Vagina (tissue), 2 donors: ENCODE measurements around the gene RUBCN. TPM values are rescaled to one million over a fixed set of nuclear protein-coding genes. Genes with fewer than 3 reads are reported as not detected.

Experiments used
- DNase-seq, 2 donors: peaks; one replicate each; pipeline ENCODE4 v3.0.0-alpha.2; 2017; ENCODE audit errors: extremely low spot score in 2 of 2
- H3K27ac ChIP-seq: fragments of 200-600 bp; sonication (generic); one replicate; pipeline ENCODE4 v1.5.1; 2019
- H3K27me3 ChIP-seq: fragments of 200-600 bp; sonication (generic); one replicate; pipeline ENCODE4 v1.5.1; 2019
- H3K36me3 ChIP-seq, 2 donors: fragments of 200-600 bp; sonication (generic); one replicate each; pipeline ENCODE4 v1.5.1; 2017 to 2019
- H3K4me1 ChIP-seq: fragments of 200-600 bp; sonication (generic); one replicate; pipeline ENCODE4 v1.5.1; 2019
- H3K4me3 ChIP-seq, 2 donors: fragments of 200-600 bp; sonication (generic); 1 replicate in 1 of 2; 2 replicates in 1 of 2; pipeline ENCODE4 v1.5.1; 2016 to 2019
- H3K9me3 ChIP-seq: fragments of 200-600 bp; sonication (generic); one replicate; pipeline ENCODE4 v1.5.1; 2019
- POLR2A ChIP-seq, 2 donors: fragments of 450-650 bp; IDR thresholded peaks; one replicate each; pipeline ENCODE4 v1.6.1; 2017; ENCODE audit warnings: antibody characterized with exemption in 2 of 2, mild to moderate bottlenecking in 2 of 2, moderate library complexity in 2 of 2
- POLR2AphosphoS5 ChIP-seq, 2 donors: sonication (generic); formaldehyde crosslinking; IDR thresholded peaks; one replicate each; pipeline ENCODE4 v1.9.0; 2017; ENCODE audit warnings: antibody characterized with exemption in 2 of 2, mild to moderate bottlenecking in 2 of 2, low read depth in 1 of 2; ENCODE audit not compliant: insufficient read depth in 1 of 2
- intact Hi-C: fragments of 100-400 bp; cut with DNase I; formaldehyde crosslinking; loops from one replicate; pipeline ENCODE4 v1.15.1; 2023
- total RNA-seq: library from RNA; depleted of rRNA; stranded (reverse); fragments of >200 nt; gene quantifications from one replicate; pipeline ENCODE4 v1.2.3, GENCODE V29; 2016
- TF ChIP-seq, protein P1 (sequence below), 3 experiments: fragments of 450-650 bp in 2 of 3; fragments of 200-600 bp in 1 of 3; sonication (generic) in 1 of 3; IDR thresholded peaks; one replicate each; pipeline ENCODE4 v1.5.1; 2017 to 2019; ENCODE audit warnings: antibody characterized with exemption in 3 of 3, mild to moderate bottlenecking in 2 of 3, moderate library complexity in 2 of 3

The RUBCN gene
- total RNA-seq, 1 donor from 2014 or later = 48.6 TPM

DNA sequence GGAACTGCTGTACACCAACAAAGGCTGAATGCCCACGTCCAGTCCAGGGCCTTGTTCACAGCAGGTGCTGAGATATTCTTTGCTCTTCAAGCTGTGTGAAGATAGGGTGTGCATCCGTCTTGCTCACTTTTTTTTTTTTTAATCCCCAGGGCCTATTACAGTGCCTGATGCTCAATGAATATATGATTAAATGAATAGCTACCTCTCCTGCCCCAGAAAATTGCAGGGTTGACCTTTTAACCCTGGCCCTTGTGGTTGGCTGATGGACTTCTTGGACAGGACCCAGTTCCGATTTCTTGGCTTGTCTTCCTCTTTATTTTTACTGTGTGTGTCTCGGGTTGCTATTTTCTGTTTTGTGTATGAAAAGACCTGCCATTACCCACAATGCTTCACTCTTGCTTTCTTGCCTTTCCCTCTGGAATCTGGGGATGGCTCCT is 10.1 kb upstream of the RUBCN start:
- intact Hi-C loops = no loop called here

DNA sequence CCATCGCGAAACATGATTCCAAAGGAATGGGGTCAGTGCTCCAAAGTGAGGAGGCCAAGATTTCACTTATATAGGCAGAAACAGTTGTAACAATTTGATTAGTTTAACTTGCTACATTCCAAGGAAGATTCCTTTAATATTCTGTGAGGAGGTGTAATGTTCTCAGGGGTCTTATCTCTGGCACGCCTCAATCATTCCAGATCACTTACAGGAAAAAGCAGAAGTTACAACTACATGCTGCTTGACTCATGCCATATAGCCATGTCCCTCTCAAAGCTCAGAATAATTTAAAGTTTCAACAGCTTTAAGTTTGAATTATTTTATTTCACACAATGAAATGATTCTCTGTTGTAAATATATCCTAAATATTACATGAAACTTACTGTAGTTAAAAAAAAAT is 9.5 kb upstream of the RUBCN start:
- Histone ChIP-seq H3K36me3 (no peaks in the 10 kb centered on the region), H3K27ac (no peak overlapping the region), H3K4me1 (peaks cover 3% of the 10 kb centered on the region), H3K9me3 (no peaks in the 10 kb centered on the region), H3K27me3 (no peaks in the 10 kb centered on the region), H3K4me3 (no peak overlapping the region)
- no peak for DNase-seq
- intact Hi-C loops = no loop called here
- TF ChIP-seq, protein P1, sequence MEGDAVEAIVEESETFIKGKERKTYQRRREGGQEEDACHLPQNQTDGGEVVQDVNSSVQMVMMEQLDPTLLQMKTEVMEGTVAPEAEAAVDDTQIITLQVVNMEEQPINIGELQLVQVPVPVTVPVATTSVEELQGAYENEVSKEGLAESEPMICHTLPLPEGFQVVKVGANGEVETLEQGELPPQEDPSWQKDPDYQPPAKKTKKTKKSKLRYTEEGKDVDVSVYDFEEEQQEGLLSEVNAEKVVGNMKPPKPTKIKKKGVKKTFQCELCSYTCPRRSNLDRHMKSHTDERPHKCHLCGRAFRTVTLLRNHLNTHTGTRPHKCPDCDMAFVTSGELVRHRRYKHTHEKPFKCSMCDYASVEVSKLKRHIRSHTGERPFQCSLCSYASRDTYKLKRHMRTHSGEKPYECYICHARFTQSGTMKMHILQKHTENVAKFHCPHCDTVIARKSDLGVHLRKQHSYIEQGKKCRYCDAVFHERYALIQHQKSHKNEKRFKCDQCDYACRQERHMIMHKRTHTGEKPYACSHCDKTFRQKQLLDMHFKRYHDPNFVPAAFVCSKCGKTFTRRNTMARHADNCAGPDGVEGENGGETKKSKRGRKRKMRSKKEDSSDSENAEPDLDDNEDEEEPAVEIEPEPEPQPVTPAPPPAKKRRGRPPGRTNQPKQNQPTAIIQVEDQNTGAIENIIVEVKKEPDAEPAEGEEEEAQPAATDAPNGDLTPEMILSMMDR (IDR thresholded peaks at IDR 0.05) = no peak
- no peak for TF ChIP-seq POLR2A (IDR thresholded peaks at IDR 0.05)
- no peak for TF ChIP-seq POLR2AphosphoS5 (IDR thresholded peaks at IDR 0.05; ENCODE audit: insufficient read depth in 1 of 2, low read depth in 1 of 2)

More for the DNA sequence above, 10.1 kb upstream of the RUBCN start:
- TF ChIP-seq, protein P1 (IDR thresholded peaks at IDR 0.05) = no peak
- no peak for TF ChIP-seq POLR2A (IDR thresholded peaks at IDR 0.05)
- no peak for TF ChIP-seq POLR2AphosphoS5 (IDR thresholded peaks at IDR 0.05; ENCODE audit: insufficient read depth in 1 of 2, low read depth in 1 of 2)
- Histone ChIP-seq H3K27me3 (no peaks in the 10 kb centered on the region), H3K4me3 (no peak overlapping the region), H3K27ac (no peak overlapping the region), H3K9me3 (no peaks in the 10 kb centered on the region), H3K36me3 (no peaks in the 10 kb centered on the region), H3K4me1 (peaks cover 9% of the 10 kb centered on the region)
- no peak for DNase-seq

GRCh38 chr3:197742787-197743186 is 6.1 kb upstream of the RUBCN start:
- DNase-seq = no peak

GRCh38 chr3:197737749-197738462 is 1.2 kb upstream of the RUBCN start:
- intact Hi-C loops = no loop called here
- no peak overlapping the region for H3K27ac ChIP-seq
- peak in 1 of 2 donors; percentile 46 for DNase-seq
- H3K9me3 ChIP-seq = no peaks in the 10 kb centered on the region
- peaks cover 22% of the 10 kb centered on the region for H3K4me1 ChIP-seq
- no peaks in the 10 kb centered on the region for H3K27me3 ChIP-seq
- H3K4me3 ChIP-seq = peak overlapping the region; percentile 94 to 97
- no peaks in the 10 kb centered on the region for H3K36me3 ChIP-seq
- TF ChIP-seq, protein P1 (IDR thresholded peaks at IDR 0.05) = no peak
- TF ChIP-seq POLR2A (IDR thresholded peaks at IDR 0.05) = no peak
- TF ChIP-seq POLR2AphosphoS5 (IDR thresholded peaks at IDR 0.05; ENCODE audit: insufficient read depth in 1 of 2, low read depth in 1 of 2) = no peak

More at GRCh38 chr3:197742787-197743186, 6.1 kb upstream of the RUBCN start:
- intact Hi-C loops = no loop called here
- Histone ChIP-seq H3K9me3 (no peaks in the 10 kb centered on the region), H3K27ac (no peak overlapping the region), H3K4me1 (peaks cover 2% of the 10 kb centered on the region), H3K4me3 (no peak overlapping the region), H3K36me3 (no peaks in the 10 kb centered on the region), H3K27me3 (no peaks in the 10 kb centered on the region)
- TF ChIP-seq, protein P1 (IDR thresholded peaks at IDR 0.05) = no peak
- TF ChIP-seq POLR2AphosphoS5 (IDR thresholded peaks at IDR 0.05; ENCODE audit: insufficient read depth in 1 of 2, low read depth in 1 of 2) = no peak
- TF ChIP-seq POLR2A (IDR thresholded peaks at IDR 0.05) = no peak

DNA sequence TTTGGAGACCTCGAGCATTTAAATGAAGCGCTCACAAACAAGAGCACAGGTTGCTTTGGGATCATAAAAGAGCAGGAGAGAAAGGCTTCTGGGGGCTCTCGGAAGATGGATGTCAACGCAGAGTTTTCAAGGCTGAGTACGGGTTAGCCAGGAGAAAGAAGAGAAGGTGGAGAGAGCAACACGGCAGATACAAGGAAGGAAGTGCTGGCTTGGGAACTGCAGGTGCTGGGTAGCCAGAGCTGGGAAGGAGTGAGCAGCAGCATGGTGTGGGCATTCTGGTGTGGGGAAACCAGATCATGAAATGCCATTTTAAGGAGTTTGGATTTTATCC is 580 bp upstream of the RUBCN start:
- H3K36me3 ChIP-seq = no peaks in the 10 kb centered on the region
- no peak for DNase-seq
- no peaks in the 10 kb centered on the region for H3K9me3 ChIP-seq
- peak overlapping the region; percentile 86 for H3K27ac ChIP-seq
- peaks cover 22% of the 10 kb centered on the region for H3K4me1 ChIP-seq
- H3K27me3 ChIP-seq = no peaks in the 10 kb centered on the region
- intact Hi-C loops = no loop called here
- H3K4me3 ChIP-seq = peak overlapping the region; percentile 94 to 97
- TF ChIP-seq POLR2AphosphoS5 (IDR thresholded peaks at IDR 0.05; ENCODE audit: insufficient read depth in 1 of 2, low read depth in 1 of 2) (no peak), POLR2A (IDR thresholded peaks at IDR 0.05) (no peak)
- TF ChIP-seq, protein P1 (IDR thresholded peaks at IDR 0.05) = no peak
